Testis (tissue), 5 donors: ENCODE results near the gene RSBN1. TPM values are rescaled to one million over a fixed set of nuclear protein-coding genes. Genes with fewer than 3 reads are reported as not detected.
A peak's percentile ranks its signal among the peaks of the same experiment; 100 is the strongest.

Experiments used
- DNase-seq: peaks from one replicate; pipeline ENCODE4 v3.0.0-alpha.2; 2019
- H3K27ac ChIP-seq, 2 donors: fragments of 200-600 bp; sonication (generic); one replicate each; pipeline ENCODE4 v1.5.1; 2019
- H3K27me3 ChIP-seq: fragments of 200-600 bp; sonication (generic); one replicate; pipeline ENCODE4 v1.5.1; 2019
- H3K36me3 ChIP-seq: fragments of 200-600 bp; sonication (generic); one replicate; pipeline ENCODE4 v1.5.1; 2017; ENCODE audit warnings: low read depth; ENCODE audit errors: missing control alignments
- H3K4me1 ChIP-seq: fragments of 200-600 bp; sonication (generic); one replicate; pipeline ENCODE4 v1.5.1; 2019
- H3K4me3 ChIP-seq, 2 donors: fragments of 200-600 bp; sonication (generic); one replicate each; pipeline ENCODE4 v1.5.1; 2017 to 2019
- H3K9me3 ChIP-seq: fragments of 200-600 bp; sonication (generic); one replicate; pipeline ENCODE4 v1.5.1; 2017
- POLR2A ChIP-seq: fragments of 450-650 bp; IDR thresholded peaks from one replicate; pipeline ENCODE4 v1.6.1; 2017; ENCODE audit warnings: antibody characterized with exemption, mild to moderate bottlenecking, moderate library complexity
- WGBS, 2 donors: methylation state at CpG; one replicate each; pipeline ENCODE4 v1.1.5; 2018; 5-methylcytosine and 5-hydroxymethylcytosine counted together
- intact Hi-C: fragments of 100-400 bp; cut with DNase I; formaldehyde crosslinking; loops from one replicate; pipeline ENCODE4 v1.15.1; 2023; ENCODE audit warnings: low total_unique reads
- long read RNA-seq, 2 donors: transcript quantifications; one replicate each; lab custom pipeline, GENCODE V29; 2026
- polyA plus RNA-seq: library from polyadenylated mRNA; stranded (reverse); fragments of 350-450 nt; fragmentation: Illumina TruSeq; extraction: RNeasy Lipid Tissue Mini Kit (QIAGEN cat#74804); gene quantifications from one replicate; pipeline ENCODE4 v1.2.3, GENCODE V29; 2014; ENCODE audit warnings: low read depth, low replicate concordance; ENCODE audit not compliant: insufficient read depth
- total RNA-seq, 2 donors: library from RNA; depleted of rRNA; stranded (reverse); fragments of >200 nt; gene quantifications; one replicate each; pipeline ENCODE4 v1.2.3, GENCODE V29; 2016
- TF ChIP-seq, protein P1 (sequence below), 3 experiments: fragments of 450-650 bp in 2 of 3; fragments of 200-600 bp in 1 of 3; sonication (generic) in 1 of 3; IDR thresholded peaks; one replicate each; pipeline ENCODE4 v1.5.1; 2016 to 2019; ENCODE audit warnings: antibody characterized with exemption in 3 of 3, mild to moderate bottlenecking in 2 of 3, moderate library complexity in 1 of 3

RSBN1 gene
- total RNA-seq (10 to 100 TPM; 28.5 to 32.5 TPM), polyA plus RNA-seq (27.5 TPM)
- long read RNA-seq, donor 1, full-length matches to known transcripts: 4 of 26 reads
- long read RNA-seq, donor 1, partial matches to known transcripts: 22 of 26 reads
- long read RNA-seq, donor 1, other reads (novel, unspliced or antisense): 0 of 26 reads
- long read RNA-seq, donor 2, full-length matches to known transcripts: 1 of 7 reads
- long read RNA-seq, donor 2, partial matches to known transcripts: 6 of 7 reads
- long read RNA-seq, donor 2, other reads (novel, unspliced or antisense): 0 of 7 reads

GRCh38 chr1:113811888-113812660 lies at the start of gene RSBN1:
Gene RSBN1, minus strand, starts transcription at chr1:113812476. Its CDS starts 64 bp downstream, at chr1:113812412.
- TF ChIP-seq POLR2A: peak; percentile 72
- TF ChIP-seq, protein P1, sequence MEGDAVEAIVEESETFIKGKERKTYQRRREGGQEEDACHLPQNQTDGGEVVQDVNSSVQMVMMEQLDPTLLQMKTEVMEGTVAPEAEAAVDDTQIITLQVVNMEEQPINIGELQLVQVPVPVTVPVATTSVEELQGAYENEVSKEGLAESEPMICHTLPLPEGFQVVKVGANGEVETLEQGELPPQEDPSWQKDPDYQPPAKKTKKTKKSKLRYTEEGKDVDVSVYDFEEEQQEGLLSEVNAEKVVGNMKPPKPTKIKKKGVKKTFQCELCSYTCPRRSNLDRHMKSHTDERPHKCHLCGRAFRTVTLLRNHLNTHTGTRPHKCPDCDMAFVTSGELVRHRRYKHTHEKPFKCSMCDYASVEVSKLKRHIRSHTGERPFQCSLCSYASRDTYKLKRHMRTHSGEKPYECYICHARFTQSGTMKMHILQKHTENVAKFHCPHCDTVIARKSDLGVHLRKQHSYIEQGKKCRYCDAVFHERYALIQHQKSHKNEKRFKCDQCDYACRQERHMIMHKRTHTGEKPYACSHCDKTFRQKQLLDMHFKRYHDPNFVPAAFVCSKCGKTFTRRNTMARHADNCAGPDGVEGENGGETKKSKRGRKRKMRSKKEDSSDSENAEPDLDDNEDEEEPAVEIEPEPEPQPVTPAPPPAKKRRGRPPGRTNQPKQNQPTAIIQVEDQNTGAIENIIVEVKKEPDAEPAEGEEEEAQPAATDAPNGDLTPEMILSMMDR (IDR thresholded peaks at IDR 0.05): peak in 1 of 3 experiments; percentile 20
- peak; percentile 100 for DNase-seq
- 0% methylated on average over 45 to 82 of the region's 82 CpGs for WGBS, 2 donors
- Histone ChIP-seq H3K27ac (peak within 1 kb of the TSS; percentile 95), H3K9me3 (no peaks in the 10 kb centered on the region), H3K27me3 (no peaks in the 10 kb centered on the region), H3K4me3 (peak within 1 kb of the TSS; percentile 91 to 96), H3K36me3 (no peaks in the 10 kb centered on the region), H3K4me1 (peaks cover 10% of the 10 kb centered on the region)
- intact Hi-C loops: no loop called here

DNA sequence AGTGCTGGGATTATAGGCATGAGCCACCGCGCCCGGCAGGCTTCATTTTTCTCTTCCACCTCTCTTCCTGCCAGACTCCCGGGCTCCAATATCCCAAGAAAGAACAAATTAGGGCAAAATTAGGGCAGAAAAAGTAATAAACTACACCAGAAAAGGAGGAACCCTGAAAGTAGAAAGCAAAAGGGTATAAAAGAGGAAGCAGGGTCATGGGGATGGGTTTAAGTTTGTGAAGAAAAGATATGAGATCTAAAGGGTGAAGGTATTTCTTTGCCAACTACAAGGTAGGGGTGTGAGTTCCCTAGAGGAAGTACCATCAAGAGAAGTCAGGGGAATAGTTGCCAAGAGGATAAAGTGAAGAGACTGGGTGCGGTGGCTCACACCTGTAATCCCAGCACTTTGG lies 49.4 kb upstream of the RSBN1 start:
- no peak for TF ChIP-seq POLR2A
- TF ChIP-seq, protein P1 (IDR thresholded peaks at IDR 0.05): no peak
- no peak for DNase-seq
- H3K27ac ChIP-seq: no peak overlapping the region
- intact Hi-C loops: no loop called here
- no peaks in the 10 kb centered on the region for H3K36me3 ChIP-seq
- 89 to 97% methylated on average over 5 of the region's 5 CpGs for WGBS, 2 donors
- no peaks in the 10 kb centered on the region for H3K4me1 ChIP-seq
- H3K4me3 ChIP-seq: no peak overlapping the region
- H3K27me3 ChIP-seq: no peaks in the 10 kb centered on the region
- H3K9me3 ChIP-seq: no peaks in the 10 kb centered on the region

- H3K27ac ChIP-seq: no peak overlapping the region
These were observed 48.6 kb upstream of the RSBN1 start for GRCh38 chr1:113860891-113861290.

GRCh38 chr1:113859478-113860175 lies 47.4 kb upstream of the RSBN1 start:
- Histone ChIP-seq H3K9me3 (no peaks in the 10 kb centered on the region), H3K4me3 (no peak overlapping the region), H3K27ac (no peak overlapping the region), H3K27me3 (no peaks in the 10 kb centered on the region), H3K4me1 (no peaks in the 10 kb centered on the region), H3K36me3 (no peaks in the 10 kb centered on the region)
- TF ChIP-seq, protein P1 (IDR thresholded peaks at IDR 0.05): no peak
- WGBS, 2 donors: 45 to 58% methylated on average over 3 of the region's 3 CpGs
- no peak for DNase-seq
- intact Hi-C loops: no loop called here

More at GRCh38 chr1:113860891-113861290, 48.6 kb upstream of the RSBN1 start:
- TF ChIP-seq, protein P1 (IDR thresholded peaks at IDR 0.05): no peak
- no peak for TF ChIP-seq POLR2A
- Histone ChIP-seq H3K27me3 (no peaks in the 10 kb centered on the region), H3K9me3 (no peaks in the 10 kb centered on the region), H3K4me3 (no peak overlapping the region), H3K36me3 (no peaks in the 10 kb centered on the region), H3K4me1 (no peaks in the 10 kb centered on the region)
- WGBS, 2 donors: 60 to 63% methylated on average over 3 of the region's 3 CpGs
- intact Hi-C loops: no loop called here
- no peak for DNase-seq
